HCT116 (cell line): Measurements from ENCODE around the gene MAP3K2. TPM values are rescaled to one million over a fixed set of nuclear protein-coding genes. Genes with fewer than 3 reads are reported as not detected.

ENCODE experiments used
- ATAC-seq: fragments of 200-7000 bp; cut with Tn5 transposase; 2 replicates; pipeline ENCODE4 v1.9.1; 2020; ENCODE audit warnings: mild to moderate bottlenecking, moderate library complexity
- BruUV-seq: library from RNA; stranded (reverse); fragments of 400-500 nt; replicated peaks from 2 replicates; lab custom pipeline; 2021; lab: Mats Ljungman, UMichigan
- CTCF ChIA-PET: fragments of 300-600 bp; sonication (Branson Sonifier 250); formaldehyde crosslinking; loops from one replicate; lab custom pipeline; 2021; ENCODE audit warnings: antibody characterized with exemption; lab: Charles Lee
- POLR2A ChIA-PET: fragments of 300-600, 350-600 bp; sonication (Branson Sonifier 250); formaldehyde crosslinking; loops from one replicate; lab custom pipeline; 2021; ENCODE audit warnings: antibody characterized with exemption; lab: Charles Lee
- RAD21 ChIA-PET, 2 experiments: fragments of 300-600 bp; sonication (Branson Sonifier 250); formaldehyde crosslinking; loops; one replicate each; lab custom pipeline; 2023; ENCODE audit warnings: low total read pairs in 2 of 2; ENCODE audit not compliant: uncharacterized antibody in 2 of 2, unreplicated experiment in 2 of 2, low non-redundant PET in 1 of 2; lab: Charles Lee
- DNase-seq: peaks from one replicate; pipeline ENCODE4 v3.0.0-alpha.2; 2010; ENCODE audit warnings: low read depth, low spot score
- H2AFZ ChIP-seq: fragments of 200-600 bp; shearing (Covaris generic), sonication (generic); 2 replicates; pipeline ENCODE4 v1.6.1; 2017; ENCODE audit warnings: low read depth, mixed run types, mixed read lengths, antibody characterized with exemption, low read length; ENCODE audit not compliant: poor library complexity, severe bottlenecking
- H3K27ac ChIP-seq: 2 replicates; pipeline ENCODE4 v1.5.1; 2012; ENCODE audit warnings: low read depth, low read length
- H3K27me3 ChIP-seq: fragments of 200-600 bp; sonication (generic); 2 replicates; pipeline ENCODE4 v1.6.1; 2016; ENCODE audit warnings: mixed run types, low read length, mixed read lengths; ENCODE audit not compliant: insufficient read depth
- H3K36me3 ChIP-seq, 2 experiments: fragments of 200-500 bp in 1 of 2; fragments of 200-600 bp in 1 of 2; sonication (Bioruptor generic) in 1 of 2; sonication (generic) in 1 of 2; 2 replicates each; pipeline versions ENCODE4 v1.5.1 to v1.6.1; 2014 to 2016; ENCODE audit warnings: low read length in 2 of 2, inconsistent platforms in 1 of 2, mixed read lengths in 1 of 2, mixed run types in 1 of 2; ENCODE audit not compliant: insufficient read depth in 2 of 2, control insufficient read depth in 1 of 2
- H3K4me1 ChIP-seq, 2 experiments: fragments of 200-600 bp in 1 of 2; sonication (generic) in 1 of 2; 2 replicates each; pipeline versions ENCODE4 v1.5.1 to v1.6.1; 2012 to 2017; ENCODE audit warnings: low read length in 2 of 2, inconsistent platforms in 1 of 2, mild to moderate bottlenecking in 1 of 2, mixed read lengths in 1 of 2, mixed run types in 1 of 2, moderate library complexity in 1 of 2; ENCODE audit not compliant: insufficient read depth in 2 of 2, control insufficient read depth in 1 of 2
- H3K4me2 ChIP-seq: fragments of 200-600 bp; sonication (generic); 2 replicates; pipeline ENCODE4 v1.6.1; 2017; ENCODE audit warnings: mixed run types, low read length, mixed read lengths
- H3K4me3 ChIP-seq, 2 experiments: fragments of 200-600 bp in 1 of 2; sonication (generic) in 1 of 2; replicated peaks in 1 of 2; 2 replicates each; pipeline ENCODE4 v1.5.1; 2011 to 2016; ENCODE audit warnings: low read length in 2 of 2, control low read depth in 1 of 2, low read depth in 1 of 2, mild to moderate bottlenecking in 1 of 2, mixed read lengths in 1 of 2, mixed run types in 1 of 2
- H3K79me2 ChIP-seq: fragments of 200-600 bp; sonication (generic); 2 replicates; pipeline ENCODE4 v1.6.1; 2017; ENCODE audit warnings: mild to moderate bottlenecking, mixed run types, low read length, moderate library complexity, mixed read lengths; ENCODE audit not compliant: insufficient read depth
- H3K9ac ChIP-seq: fragments of 200-600 bp; sonication (generic); 2 replicates; pipeline ENCODE4 v1.6.1; 2016; ENCODE audit warnings: low read length, mixed read lengths
- H3K9me2 ChIP-seq: fragments of 200-600 bp; sonication (generic), shearing (Covaris generic); 2 replicates; pipeline ENCODE4 v1.6.1; 2017; ENCODE audit warnings: mixed run types, mild to moderate bottlenecking, moderate library complexity; ENCODE audit not compliant: insufficient read depth
- H3K9me3 ChIP-seq, 2 experiments: fragments of 200-500 bp in 1 of 2; fragments of 200-600 bp in 1 of 2; sonication (Bioruptor generic) in 1 of 2; sonication (generic) in 1 of 2; 2 replicates each; pipeline ENCODE4 v1.6.1; 2014 to 2017; ENCODE audit warnings: low read length in 2 of 2, mixed read lengths in 2 of 2, inconsistent platforms in 1 of 2, low read depth in 1 of 2, mild to moderate bottlenecking in 1 of 2, mixed run types in 1 of 2, moderate library complexity in 1 of 2; ENCODE audit not compliant: control insufficient read depth in 1 of 2, insufficient read depth in 1 of 2
- H4K20me1 ChIP-seq: fragments of 200-600 bp; sonication (generic), shearing (Covaris generic); 2 replicates; pipeline ENCODE4 v1.6.1; 2017; ENCODE audit warnings: mixed run types, mild to moderate bottlenecking, moderate library complexity; ENCODE audit not compliant: insufficient read depth
- ATF3 ChIP-seq: IDR thresholded peaks from 2 replicates; pipeline ENCODE4 v1.6.1; 2012
- EGR1 ChIP-seq: IDR thresholded peaks from 2 replicates; pipeline ENCODE4 v1.6.1; 2012; ENCODE audit warnings: low read depth
- EZH2 ChIP-seq: fragments of 200-600 bp; sonication (generic); IDR thresholded peaks from 2 replicates; pipeline ENCODE4 v1.6.1; 2017; ENCODE audit warnings: antibody characterized with exemption, mixed run types
- EZH2phosphoT487 ChIP-seq: fragments of 200-600 bp; IDR thresholded peaks from 2 replicates; pipeline ENCODE4 v1.6.1; 2018; ENCODE audit warnings: antibody characterized with exemption, borderline replicate concordance
- FOSL1 ChIP-seq: IDR thresholded peaks from 2 replicates; pipeline ENCODE4 v1.6.1; 2012; ENCODE audit warnings: low read depth
- MAX ChIP-seq: IDR thresholded peaks from 2 replicates; pipeline ENCODE4 v1.6.1; 2012
- POLR2AphosphoS5 ChIP-seq: IDR thresholded peaks from 2 replicates; pipeline ENCODE4 v1.6.1; 2011; ENCODE audit warnings: mild to moderate bottlenecking, low read depth, low read length, moderate library complexity
- SIN3A ChIP-seq: IDR thresholded peaks from 2 replicates; pipeline ENCODE4 v1.6.1; 2012; ENCODE audit warnings: low read depth
- SP1 ChIP-seq: IDR thresholded peaks from 2 replicates; pipeline ENCODE4 v1.6.1; 2012; ENCODE audit warnings: low read depth
- TCF7L2 ChIP-seq: IDR thresholded peaks from 2 replicates; pipeline ENCODE4 v1.7.0; 2011; ENCODE audit warnings: borderline replicate concordance, inconsistent platforms; ENCODE audit not compliant: insufficient read depth, insufficient read length; ENCODE audit errors: extremely low read depth
- YY1 ChIP-seq: IDR thresholded peaks from 2 replicates; pipeline ENCODE4 v1.6.1; 2011; ENCODE audit warnings: low read length, low read depth, moderate library complexity, mild to moderate bottlenecking; ENCODE audit not compliant: insufficient replicate concordance; ENCODE audit errors: extremely low read depth
- ZBTB33 ChIP-seq: IDR thresholded peaks from 2 replicates; pipeline ENCODE4 v1.6.1; 2011; ENCODE audit warnings: mild to moderate bottlenecking, low read length, moderate library complexity; ENCODE audit not compliant: insufficient replicate concordance; ENCODE audit errors: extremely low read depth
- ZFX ChIP-seq: fragments of 450-650 bp; IDR thresholded peaks from 2 replicates; pipeline ENCODE4 v1.6.1; 2017
- ZNF274 ChIP-seq: fragments of 200-500 bp; sonication (Bioruptor generic); IDR thresholded peaks from 2 replicates; pipeline ENCODE4 v1.6.1; 2014; ENCODE audit warnings: mild to moderate bottlenecking, low read depth, low read length, inconsistent platforms
- intact Hi-C: fragments of 100-400 bp; cut with micrococcal nuclease; formaldehyde crosslinking; loops from 2 replicates; pipeline ENCODE4 v1.10.0; 2022
- total RNA-seq: library from RNA; stranded (reverse); gene quantifications from one replicate; pipeline ENCODE4 v1.2.1, GENCODE V29; 2021; ENCODE audit not compliant: unreplicated experiment

MAP3K2 gene
- total RNA-seq, 1 experiment from 2014 or later: 44.5 TPM

- BruUV-seq: no TSS peak
- ATAC-seq: no peak
- H3K27ac ChIP-seq: no peak overlapping the region
- DNase-seq: no peak
- no peak for TF ChIP-seq TCF7L2
- TF ChIP-seq ZFX: no peak
- TF ChIP-seq ZBTB33: no peak
- TF ChIP-seq EZH2: no peak
- H3K4me3 ChIP-seq: no peak overlapping the region
- POLR2A ChIA-PET: no interaction called here
- no peaks in the 10 kb centered on the region for H3K79me2 ChIP-seq
- H3K9me2 ChIP-seq: no peaks in the 10 kb centered on the region
- peaks cover 2 to 9% of the 10 kb centered on the region in 2 experiments; a peak in 2 of 4 replicates for H3K4me1 ChIP-seq
- no peaks in the 10 kb centered on the region for H3K36me3 ChIP-seq
- CTCF ChIA-PET: no interaction called here
- no peak overlapping the region for H3K9ac ChIP-seq
- intact Hi-C loops: no loop called here
- H2AFZ ChIP-seq: no peak overlapping the region
- H3K9me3 ChIP-seq: no peaks in the 10 kb centered on the region
- no peak overlapping the region for H3K4me2 ChIP-seq
- RAD21 ChIA-PET: no interaction called here
- no peaks in the 10 kb centered on the region; the same call in 1 of the 2 replicates for H3K27me3 ChIP-seq
- H4K20me1 ChIP-seq: no peaks in the 10 kb centered on the region
Observed at GRCh38 chr2:127421871-127422558, 34.2 kb upstream of the MAP3K2 start.

- Histone ChIP-seq H3K27me3 (no peaks in the 10 kb centered on the region; the same call in 1 of the 2 replicates), H3K9me3 (no peaks in the 10 kb centered on the region), H3K4me1 (peaks cover 2 to 16% of the 10 kb centered on the region in 2 experiments; a peak in 3 of 4 replicates), H4K20me1 (no peaks in the 10 kb centered on the region), H3K4me2 (no peak overlapping the region), H3K9ac (no peak overlapping the region), H3K36me3 (no peaks in the 10 kb centered on the region), H3K27ac (no peak overlapping the region), H2AFZ (no peak overlapping the region), H3K4me3 (no peak overlapping the region), H3K79me2 (no peaks in the 10 kb centered on the region), H3K9me2 (no peaks in the 10 kb centered on the region)
- intact Hi-C loops: no loop called here
- CTCF ChIA-PET: no interaction called here
- TF ChIP-seq MAX (no peak), EZH2 (no peak), SP1 (no peak), FOSL1 (no peak), EZH2phosphoT487 (no peak), SIN3A (no peak), POLR2AphosphoS5 (no peak), EGR1 (no peak), ZNF274 (no peak), ATF3 (no peak), YY1 (no peak)
- no TSS peak for BruUV-seq
- no peak for ATAC-seq
- POLR2A ChIA-PET: interaction anchor here (0.6 kb wide), 1 partner anchor 89 kb away, joined by 3 read pairs; no protein-coding TSS in a partner anchor
- RAD21 ChIA-PET: interaction anchor here in 1 of 2 experiments (0.6 kb wide), 1 partner anchor 12 kb away, joined by 3 read pairs; no protein-coding TSS in a partner anchor
- no peak for DNase-seq
Observed at GRCh38 chr2:127421116-127421800, 33.5 kb upstream of the MAP3K2 start.
